Stimulated activated naive CD8-positive, alpha-beta T cell treated with anti-CD3 and anti-CD28 coated beads, Interleukin-15, Interleukin-2, amounts not matched to agents 100 ng/mL and 50 ng/mL, for 24 hours (primary cell): Measurements from ENCODE around the gene RNASE1.
"Not testable (repeated sequence)": the region's sequence is repeated elsewhere in the genome, so short reads cannot be mapped to it uniquely, and the experiment has no call there.

Experiments
- H3K27ac Mint-ChIP-seq: one replicate; pipeline ENCODE4 v1.8.0; 2021; ENCODE audit warnings: mild to moderate bottlenecking, mixed read lengths
- H3K27me3 Mint-ChIP-seq: one replicate; pipeline ENCODE4 v1.8.0; 2021; ENCODE audit warnings: mixed read lengths
- H3K36me3 Mint-ChIP-seq: one replicate; pipeline ENCODE4 v1.8.0; 2021; ENCODE audit warnings: low read depth, mixed read lengths
- H3K4me1 Mint-ChIP-seq: one replicate; pipeline ENCODE4 v1.8.0; 2021; ENCODE audit warnings: low read depth, mixed read lengths
- H3K4me3 Mint-ChIP-seq: one replicate; pipeline ENCODE4 v1.8.0; 2021; ENCODE audit warnings: mild to moderate bottlenecking, mixed read lengths
- H3K9me3 Mint-ChIP-seq: one replicate; pipeline ENCODE4 v1.8.0; 2021; ENCODE audit warnings: mixed read lengths

Gene RNASE1

DNA sequence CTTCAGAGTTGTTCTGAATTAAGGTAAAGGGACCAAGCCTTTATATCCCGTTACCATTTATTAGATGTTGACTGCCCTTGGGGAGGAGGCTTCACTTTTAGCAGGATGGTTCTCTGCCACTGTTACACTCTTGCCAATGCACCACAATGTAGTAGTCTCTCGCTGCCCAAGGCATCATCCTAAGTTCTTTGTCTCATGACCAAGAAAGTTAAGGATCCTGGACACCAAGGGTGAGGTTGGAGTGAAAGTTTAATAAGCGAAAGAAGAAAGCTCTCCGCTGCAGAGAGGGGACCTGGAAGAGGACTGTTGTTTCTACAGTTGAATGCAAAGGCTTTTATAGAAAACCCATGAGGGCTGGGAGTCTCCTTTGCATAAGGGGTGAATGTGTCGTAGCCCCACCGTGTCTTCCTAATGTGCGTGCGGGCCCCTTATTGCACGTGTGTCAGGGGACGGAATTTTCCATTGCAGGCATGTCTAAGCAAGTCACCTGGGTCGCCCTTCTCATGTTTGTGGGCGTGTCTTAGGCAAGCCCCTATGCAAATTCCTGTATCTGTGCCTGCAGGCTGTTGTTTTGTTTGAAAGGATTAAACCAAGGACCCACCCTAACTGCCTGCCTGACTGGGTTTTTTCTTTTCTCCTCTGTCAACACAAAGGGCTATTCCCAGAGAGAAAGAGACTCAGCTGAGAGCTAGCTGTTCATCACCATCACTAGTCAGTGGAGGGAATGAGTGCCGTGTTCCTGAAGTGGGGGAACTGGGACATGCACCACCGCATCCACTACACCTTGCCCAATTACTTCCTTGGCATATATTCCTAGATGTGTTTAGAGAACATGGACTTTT lies 17.6 kb upstream of the RNASE1 start:
- no peak overlapping the region for H3K27ac Mint-ChIP-seq
- no peak overlapping the region for H3K4me3 Mint-ChIP-seq
- peaks cover 3% of the 10 kb centered on the region for H3K27me3 Mint-ChIP-seq
- no peaks in the 10 kb centered on the region for H3K9me3 Mint-ChIP-seq
- H3K36me3 Mint-ChIP-seq, result no peaks in the 10 kb centered on the region
- peaks cover 5% of the 10 kb centered on the region for H3K4me1 Mint-ChIP-seq

DNA sequence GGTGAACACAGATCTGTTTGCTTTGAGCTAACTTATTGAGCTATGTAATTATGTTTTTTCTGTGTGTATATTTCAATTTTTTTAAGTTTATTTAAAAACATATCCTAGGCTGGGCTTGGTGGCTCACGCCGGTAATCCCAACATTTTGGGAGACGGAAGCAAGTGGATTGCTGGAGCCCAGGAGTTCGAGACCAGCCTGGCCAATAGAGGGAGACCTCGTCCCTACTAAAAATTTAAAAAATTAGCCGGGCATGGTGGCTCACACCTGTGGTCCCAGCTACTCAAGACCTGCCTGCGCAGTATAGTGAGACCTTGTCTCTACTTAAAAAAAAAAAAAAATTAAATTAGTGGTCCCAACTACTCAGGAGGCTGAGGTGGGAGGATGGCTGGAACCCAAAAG lies 16.2 kb upstream of the RNASE1 start:
- Mint-ChIP-seq H3K36me3 (no peaks in the 10 kb centered on the region), H3K9me3 (no peaks in the 10 kb centered on the region), H3K4me1 (peaks cover 5% of the 10 kb centered on the region), H3K27ac (no peak overlapping the region), H3K27me3 (peaks cover 3% of the 10 kb centered on the region), H3K4me3 (no peak overlapping the region)

DNA sequence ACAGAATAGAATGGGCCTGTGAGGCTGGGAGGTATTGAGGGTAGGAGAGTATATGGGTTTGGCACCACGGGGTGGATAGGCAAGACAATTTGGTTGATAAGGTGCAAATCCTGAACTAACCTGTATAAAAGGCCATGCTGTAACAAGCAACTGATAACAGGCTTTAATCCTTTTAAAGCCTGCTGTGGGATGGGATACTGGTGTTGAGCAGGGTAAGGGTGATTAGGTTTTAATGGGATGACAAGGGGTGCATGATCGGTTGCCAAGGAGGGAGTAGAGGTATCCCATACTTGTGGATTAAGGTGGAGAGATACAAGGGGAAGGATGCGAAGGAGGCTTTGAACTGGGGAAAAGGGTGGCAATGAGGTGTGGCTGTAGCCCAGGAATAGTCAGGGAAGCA lies 13.3 kb upstream of the RNASE1 start:
- not testable (repeated sequence) for H3K4me3 Mint-ChIP-seq, H3K36me3 Mint-ChIP-seq, H3K4me1 Mint-ChIP-seq, H3K27me3 Mint-ChIP-seq, H3K27ac Mint-ChIP-seq, H3K9me3 Mint-ChIP-seq

DNA sequence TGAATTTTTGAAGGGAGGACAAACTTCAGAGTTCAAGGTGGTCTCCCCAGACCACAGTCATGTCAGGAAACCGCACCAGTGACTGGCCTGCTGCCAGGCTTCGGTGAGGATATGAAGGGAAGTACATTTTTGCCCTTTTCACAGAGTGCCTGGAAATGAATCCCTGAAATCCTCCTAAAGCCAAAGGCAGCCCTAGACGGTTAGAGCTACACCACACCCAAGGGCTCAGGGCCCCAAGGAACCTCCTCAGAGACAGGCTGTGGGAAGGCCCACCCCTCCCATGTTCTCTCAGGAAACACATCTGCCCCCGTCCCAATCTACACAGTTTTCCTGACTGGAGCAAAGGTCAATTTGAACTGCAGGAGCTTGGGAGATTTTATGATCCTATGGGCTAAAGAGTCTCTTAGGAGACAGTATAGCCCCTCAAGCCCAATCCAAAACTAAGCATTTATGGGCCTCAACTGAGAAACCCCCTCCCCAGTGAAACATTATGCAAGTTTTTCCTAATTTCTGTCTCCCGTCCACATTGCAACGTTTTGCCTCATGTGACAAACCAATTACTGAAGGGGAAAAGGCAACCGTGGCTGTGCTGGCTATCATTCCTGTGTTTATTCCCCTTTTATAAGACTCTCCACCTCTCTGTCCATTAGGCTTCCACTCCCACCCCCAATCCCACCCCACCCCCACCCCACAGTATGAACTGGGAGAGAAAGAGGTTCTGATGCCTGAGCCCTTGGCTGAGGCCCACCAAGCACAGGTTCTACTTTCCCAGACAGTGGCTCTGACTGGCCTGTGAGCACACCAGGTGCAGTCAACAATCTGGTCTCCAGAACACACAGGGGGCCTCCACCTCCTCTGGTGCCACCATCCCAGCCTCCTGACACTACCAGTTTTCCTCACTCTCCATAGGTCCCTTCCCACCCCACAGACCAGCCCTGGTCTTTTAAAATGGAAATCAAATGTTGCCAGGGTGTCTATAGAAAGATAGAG lies 9.6 kb upstream of the RNASE1 start:
- Mint-ChIP-seq H3K4me1 (peaks cover 5% of the 10 kb centered on the region), H3K27ac (no peak overlapping the region), H3K4me3 (no peak overlapping the region)

DNA sequence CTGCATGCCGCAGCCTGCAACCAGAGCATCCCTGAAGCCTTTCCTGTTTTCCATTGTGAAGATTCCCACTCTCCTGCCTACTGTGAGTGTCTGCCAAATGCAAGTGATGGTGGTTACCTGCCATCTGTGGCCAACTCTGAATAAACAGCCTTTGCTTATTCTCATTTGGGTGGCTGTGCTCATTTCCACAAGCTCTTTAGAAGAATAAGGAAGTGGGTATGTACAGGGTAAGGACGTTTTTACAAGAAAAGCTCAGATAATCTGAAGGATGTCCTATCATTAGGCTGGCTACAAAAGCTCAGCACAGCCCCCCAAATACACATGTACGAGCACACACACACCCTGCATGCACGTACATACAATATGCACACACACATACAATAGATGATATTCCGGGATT lies 7.3 kb upstream of the RNASE1 start:
- H3K36me3 Mint-ChIP-seq, result no peaks in the 10 kb centered on the region
- peaks cover 8% of the 10 kb centered on the region for H3K27me3 Mint-ChIP-seq
- no peak overlapping the region for H3K27ac Mint-ChIP-seq
- no peaks in the 10 kb centered on the region for H3K4me1 Mint-ChIP-seq
- H3K9me3 Mint-ChIP-seq, result no peaks in the 10 kb centered on the region
- H3K4me3 Mint-ChIP-seq, result no peak overlapping the region

More for the DNA sequence above, 9.6 kb upstream of the RNASE1 start:
- H3K27me3 Mint-ChIP-seq, result peaks cover 8% of the 10 kb centered on the region
- no peaks in the 10 kb centered on the region for H3K9me3 Mint-ChIP-seq
- H3K36me3 Mint-ChIP-seq, result no peaks in the 10 kb centered on the region

DNA sequence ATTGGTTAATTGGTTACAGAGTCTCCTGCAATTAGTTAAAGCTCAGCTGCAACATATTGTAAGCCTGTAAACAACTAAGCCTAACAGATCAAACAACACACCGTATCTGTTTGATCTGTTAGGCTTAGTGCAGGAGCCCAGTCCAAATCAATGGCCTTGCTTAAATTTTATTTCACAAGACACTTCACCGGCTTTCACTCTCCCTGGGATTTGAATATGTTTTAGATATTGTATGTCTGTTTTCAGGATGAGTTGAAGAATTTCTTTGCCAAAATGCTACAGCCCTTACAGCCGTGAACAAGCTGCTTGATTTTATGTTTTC lies 5.5 kb upstream of the RNASE1 start:
- Mint-ChIP-seq H3K4me1 (no peaks in the 10 kb centered on the region), H3K27ac (no peak overlapping the region), H3K36me3 (no peaks in the 10 kb centered on the region), H3K4me3 (no peak overlapping the region), H3K27me3 (peaks cover 8% of the 10 kb centered on the region), H3K9me3 (no peaks in the 10 kb centered on the region)

DNA sequence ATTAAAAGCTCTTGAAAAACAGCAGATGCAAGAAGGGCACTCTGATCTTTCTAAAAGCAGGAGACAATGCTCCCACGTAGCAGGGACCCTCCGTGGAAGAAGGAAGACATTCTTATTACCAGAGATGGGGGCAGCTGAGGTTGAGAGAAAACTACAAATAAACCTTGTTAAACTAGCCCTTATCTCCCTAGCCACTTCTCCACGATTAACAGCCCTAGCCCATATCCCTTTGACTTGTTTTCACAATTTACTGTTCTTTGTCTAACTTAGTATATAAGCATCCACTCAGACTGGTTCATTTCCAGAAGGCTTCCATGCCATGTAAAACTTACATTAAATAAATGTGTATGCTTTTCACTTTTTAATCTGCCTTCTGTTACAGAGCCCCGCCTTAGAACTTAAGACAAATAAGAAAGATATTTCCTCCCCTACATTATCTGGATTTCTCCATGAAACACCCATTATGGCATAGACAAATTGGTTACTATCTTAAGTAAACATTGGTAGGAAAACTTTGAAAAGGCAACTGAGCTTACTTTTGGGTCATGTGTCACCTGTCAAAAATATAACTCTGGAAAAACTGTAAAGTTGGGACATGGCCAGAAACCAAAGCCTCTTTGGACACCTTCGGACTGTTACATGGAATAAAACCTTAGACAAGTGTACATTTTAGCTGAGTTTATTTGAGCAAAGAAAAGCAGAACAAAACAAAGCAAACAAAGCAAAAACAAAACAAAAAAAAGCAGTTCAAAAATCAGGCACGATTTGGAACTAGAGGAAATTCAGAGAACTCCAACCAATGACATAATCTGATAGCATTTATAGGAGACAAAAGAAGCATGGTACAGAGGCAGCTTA lies 4.9 kb upstream of the RNASE1 start:
- H3K27ac Mint-ChIP-seq, result no peak overlapping the region
- no peak overlapping the region for H3K4me3 Mint-ChIP-seq
- H3K36me3 Mint-ChIP-seq, result no peaks in the 10 kb centered on the region
- H3K4me1 Mint-ChIP-seq, result no peaks in the 10 kb centered on the region
- H3K9me3 Mint-ChIP-seq, result no peaks in the 10 kb centered on the region
- peaks cover 8% of the 10 kb centered on the region for H3K27me3 Mint-ChIP-seq

DNA sequence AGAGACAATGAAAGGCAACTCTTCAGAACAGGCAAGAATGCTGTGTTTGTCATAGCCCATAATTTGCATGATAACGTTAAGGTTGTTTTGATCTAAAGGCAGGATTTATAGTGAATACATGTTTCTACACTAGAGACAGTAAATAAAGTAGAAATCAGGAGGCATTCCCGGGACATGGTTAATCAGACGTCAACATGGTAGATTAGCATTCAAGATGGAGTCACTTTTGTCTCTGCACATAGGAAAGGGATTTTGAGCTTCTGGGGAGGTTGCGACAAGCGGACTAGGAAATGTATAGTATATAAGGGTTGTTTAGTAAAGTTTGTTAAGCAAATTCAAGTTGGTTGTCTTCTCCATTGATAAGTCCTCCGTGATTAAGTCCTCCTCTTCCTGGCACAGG lies 2.8 kb upstream of the RNASE1 start:
- Mint-ChIP-seq H3K9me3 (no peaks in the 10 kb centered on the region), H3K4me1 (peaks cover 3% of the 10 kb centered on the region), H3K27ac (no peak overlapping the region), H3K4me3 (no peak overlapping the region), H3K27me3 (peaks cover 8% of the 10 kb centered on the region), H3K36me3 (no peaks in the 10 kb centered on the region)

DNA sequence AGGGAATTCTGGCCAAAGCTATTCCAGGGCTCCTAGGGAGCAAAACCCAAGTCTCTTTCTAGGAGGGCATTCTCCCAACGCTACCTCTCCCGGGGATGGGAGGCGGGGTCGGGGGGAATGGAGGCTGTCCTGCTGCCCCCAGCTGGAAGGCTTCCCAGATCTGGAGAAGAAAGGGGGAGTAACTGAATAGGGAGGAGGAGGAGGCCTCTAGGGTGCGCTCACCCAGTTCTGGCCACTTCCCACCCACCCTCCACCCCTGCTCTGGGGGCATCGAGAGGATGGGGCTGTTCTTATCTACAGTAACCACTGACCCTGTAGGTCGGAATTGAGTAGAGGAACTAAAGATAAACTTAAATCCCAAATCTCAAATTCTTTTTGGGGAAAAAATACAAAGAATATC lies 579 bp upstream of the RNASE1 start:
- peaks cover 8% of the 10 kb centered on the region for H3K27me3 Mint-ChIP-seq
- H3K9me3 Mint-ChIP-seq, result no peaks in the 10 kb centered on the region
- H3K4me1 Mint-ChIP-seq, result peaks cover 11% of the 10 kb centered on the region
- H3K27ac Mint-ChIP-seq, result no peak overlapping the region
- no peak overlapping the region for H3K4me3 Mint-ChIP-seq
- H3K36me3 Mint-ChIP-seq, result no peaks in the 10 kb centered on the region

DNA sequence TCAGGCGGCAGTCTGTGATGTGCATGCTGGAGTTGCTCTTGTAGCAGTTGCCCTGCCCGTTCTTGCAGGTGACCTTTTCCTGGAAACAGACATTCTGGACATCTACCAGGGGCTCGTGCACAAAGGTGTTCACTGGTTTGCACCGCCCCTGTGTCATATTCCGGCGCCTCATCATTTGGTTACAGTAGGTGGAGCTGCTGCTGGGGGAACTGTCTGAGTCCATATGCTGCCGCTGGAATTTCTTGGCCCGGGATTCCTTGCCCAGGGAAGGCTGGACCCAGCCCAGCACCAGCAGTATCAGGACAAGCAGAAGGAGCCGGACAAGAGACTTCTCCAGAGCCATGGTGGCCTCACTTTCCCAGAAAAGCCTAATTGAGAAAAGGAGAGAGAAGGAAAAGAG lies 918 bp downstream of the RNASE1 start:
- Mint-ChIP-seq H3K36me3 (no peaks in the 10 kb centered on the region), H3K27me3 (no peaks in the 10 kb centered on the region), H3K27ac (no peak overlapping the region), H3K9me3 (no peaks in the 10 kb centered on the region), H3K4me3 (no peak overlapping the region), H3K4me1 (peaks cover 14% of the 10 kb centered on the region)

DNA sequence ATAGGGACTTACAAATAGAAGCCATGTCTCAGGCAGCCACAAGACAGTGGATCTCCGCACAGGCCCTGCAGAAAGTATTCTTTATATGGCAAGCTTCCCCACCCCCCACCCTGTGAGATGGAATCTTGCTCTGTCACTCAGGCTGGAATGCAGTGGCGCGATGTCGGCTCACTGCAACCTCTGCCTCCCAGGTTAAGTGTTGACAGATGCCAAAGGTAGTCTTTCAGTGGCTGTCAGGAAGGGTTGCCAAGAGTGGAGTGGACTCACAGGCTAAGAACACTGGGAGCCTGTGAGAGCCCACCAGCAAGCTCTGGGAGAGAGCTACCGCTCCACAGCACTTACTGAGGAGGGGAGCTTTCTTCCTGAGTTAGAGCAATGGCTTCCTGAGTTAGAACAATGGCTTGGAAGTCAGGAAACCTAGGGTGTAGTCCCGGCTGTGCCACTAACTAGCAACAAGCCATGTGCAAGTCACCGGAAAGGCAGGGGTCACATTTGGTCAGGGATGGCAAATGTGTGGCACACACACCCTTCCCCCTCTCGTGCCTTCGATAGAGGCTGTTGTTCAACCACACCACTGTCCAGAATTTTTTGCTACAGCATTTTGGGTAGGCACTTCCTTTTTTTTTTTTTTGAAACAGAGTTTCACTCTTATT lies 2.6 kb downstream of the RNASE1 start:
- H3K4me1 Mint-ChIP-seq, result peaks cover 14% of the 10 kb centered on the region
- no peak overlapping the region for H3K27ac Mint-ChIP-seq
- no peaks in the 10 kb centered on the region for H3K9me3 Mint-ChIP-seq
- H3K36me3 Mint-ChIP-seq, result no peaks in the 10 kb centered on the region
- H3K27me3 Mint-ChIP-seq, result no peaks in the 10 kb centered on the region
- H3K4me3 Mint-ChIP-seq, result no peak overlapping the region

DNA sequence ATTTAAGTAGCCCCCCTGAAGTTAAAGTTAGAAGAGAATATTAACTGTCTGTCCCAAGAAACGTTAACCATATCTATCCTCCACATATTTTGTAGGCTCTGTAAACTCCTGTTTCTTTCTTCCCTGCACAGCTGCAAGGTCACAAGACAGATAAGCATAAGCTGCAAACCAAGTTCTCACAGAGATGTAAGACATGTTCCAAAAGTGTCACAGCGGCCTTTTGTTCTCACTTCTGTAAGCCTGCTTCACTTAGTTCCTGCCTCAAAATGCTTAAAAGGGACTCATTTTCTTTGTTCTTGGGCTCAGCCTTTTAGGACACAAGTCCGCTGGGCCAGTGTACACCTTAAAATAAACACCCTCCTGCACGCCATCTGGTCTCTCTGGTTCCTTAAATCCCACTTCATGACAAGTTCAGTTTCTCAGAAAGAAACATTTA lies 3.2 kb downstream of the RNASE1 start:
- Mint-ChIP-seq H3K36me3 (no peaks in the 10 kb centered on the region), H3K4me3 (no peak overlapping the region), H3K27ac (no peak overlapping the region), H3K4me1 (peaks cover 14% of the 10 kb centered on the region), H3K27me3 (no peaks in the 10 kb centered on the region), H3K9me3 (no peaks in the 10 kb centered on the region)

DNA sequence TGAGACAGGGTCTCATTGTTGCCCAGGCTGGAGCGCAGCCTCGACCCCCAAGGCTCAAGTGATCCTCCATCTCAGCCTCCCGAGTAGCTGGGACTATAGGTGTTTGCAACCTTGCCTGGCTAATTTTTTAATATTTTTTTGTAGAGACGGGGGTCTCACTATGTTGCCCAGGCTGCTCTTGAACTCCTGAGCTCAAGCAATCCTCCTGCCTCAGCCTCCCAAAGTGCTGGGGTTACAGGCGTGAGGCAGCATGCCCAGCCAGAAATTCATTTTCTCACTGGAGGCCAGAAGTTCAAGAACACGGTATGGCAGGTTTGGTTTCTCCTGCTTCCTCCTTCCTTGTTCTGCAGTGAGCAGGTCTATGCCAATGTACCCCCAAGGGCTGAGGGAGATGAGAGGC lies 3.7 kb downstream of the RNASE1 start:
- H3K36me3 Mint-ChIP-seq, result no peaks in the 10 kb centered on the region
- no peaks in the 10 kb centered on the region for H3K27me3 Mint-ChIP-seq
- no peak overlapping the region for H3K4me3 Mint-ChIP-seq
- H3K9me3 Mint-ChIP-seq, result no peaks in the 10 kb centered on the region
- no peak overlapping the region for H3K27ac Mint-ChIP-seq
- H3K4me1 Mint-ChIP-seq, result peaks cover 14% of the 10 kb centered on the region

DNA sequence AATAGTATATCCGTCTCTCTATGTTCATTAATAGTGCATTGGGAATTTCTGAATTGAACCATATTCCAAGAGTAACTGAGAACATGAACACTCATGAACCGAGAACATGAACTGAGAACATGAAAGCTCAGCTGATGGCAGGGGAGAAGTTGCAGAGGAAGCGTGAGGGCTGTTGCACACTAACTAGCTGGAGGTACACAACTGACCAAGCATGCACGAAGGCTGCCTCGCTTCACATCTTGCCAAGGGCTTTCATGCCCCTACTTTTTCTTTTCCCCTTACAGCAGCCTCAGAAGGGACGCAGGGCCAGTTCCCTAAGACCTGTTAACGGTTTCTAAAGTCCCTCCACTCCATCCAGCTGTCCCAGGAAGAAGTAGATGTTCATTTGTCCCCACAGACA lies 4.3 kb downstream of the RNASE1 start:
- Mint-ChIP-seq H3K27me3 (no peaks in the 10 kb centered on the region), H3K4me1 (peaks cover 14% of the 10 kb centered on the region), H3K9me3 (no peaks in the 10 kb centered on the region), H3K4me3 (no peak overlapping the region), H3K27ac (no peak overlapping the region), H3K36me3 (no peaks in the 10 kb centered on the region)
